ENCODE data around the gene NBAS.

The NBAS gene

GRCh38 chr2:15511686-15512085, 49.4 kb downstream of the NBAS start:
- Histone ChIP-seq H3F3A (ENCODE audit: insufficient read depth) (no peaks in the 10 kb centered on the region), H3K9ac (ENCODE audit: low read length) (no peak overlapping the region), H4K20me1 (ENCODE audit: low read depth, low read length) (no peaks in the 10 kb centered on the region), H3K27ac (ENCODE audit: low read depth, low read length) (no peak overlapping the region), H3K9me2 (replicated peaks; ENCODE audit: insufficient read depth, low read length) (no peaks in the 10 kb centered on the region), H3K4me2 (ENCODE audit: low read depth, low read length, poor library complexity, severe bottlenecking) (no peak overlapping the region), H2AFZ (ENCODE audit: low read depth, low read length, severe bottlenecking) (no peak overlapping the region), H3K36me3 (ENCODE audit: low read length) (no peaks in the 10 kb centered on the region), H3K4me3 (ENCODE audit: insufficient read depth, low read length, poor library complexity, severe bottlenecking) (no peak overlapping the region), H3K9me3 (ENCODE audit: insufficient read depth, low read length) (no peaks in the 10 kb centered on the region), H3K27me3 (ENCODE audit: low read length) (no peaks in the 10 kb centered on the region), H3K79me2 (ENCODE audit: insufficient read depth, low read length) (no peaks in the 10 kb centered on the region)
- TF ChIP-seq CTCF (IDR thresholded peaks at IDR 0.05; ENCODE audit: insufficient read depth, low read length, poor library complexity, severe bottlenecking), result no peak
- TF ChIP-seq EZH2phosphoT487 (conservative IDR thresholded peaks at IDR 0.05; ENCODE audit: low read length), result no peak

- H3F3A ChIP-seq (ENCODE audit: insufficient read depth), result no peaks in the 10 kb centered on the region
- H3K4me2 ChIP-seq (ENCODE audit: low read depth, low read length, poor library complexity, severe bottlenecking), result no peak overlapping the region
- H3K27ac ChIP-seq (ENCODE audit: low read depth, low read length), result no peak overlapping the region
- no peak overlapping the region for H3K4me3 ChIP-seq (ENCODE audit: insufficient read depth, low read length, poor library complexity, severe bottlenecking)
- H3K9me2 ChIP-seq (replicated peaks; ENCODE audit: insufficient read depth, low read length), result no peaks in the 10 kb centered on the region
- H3K9ac ChIP-seq (ENCODE audit: low read length), result no peak overlapping the region
- TF ChIP-seq EZH2phosphoT487 (conservative IDR thresholded peaks at IDR 0.05; ENCODE audit: low read length) (no peak), CTCF (IDR thresholded peaks at IDR 0.05; ENCODE audit: insufficient read depth, low read length, poor library complexity, severe bottlenecking) (no peak)
- H3K79me2 ChIP-seq (ENCODE audit: insufficient read depth, low read length), result no peaks in the 10 kb centered on the region
- H3K9me3 ChIP-seq (ENCODE audit: insufficient read depth, low read length), result no peaks in the 10 kb centered on the region
- no peaks in the 10 kb centered on the region for H4K20me1 ChIP-seq (ENCODE audit: low read depth, low read length)
- no peaks in the 10 kb centered on the region for H3K27me3 ChIP-seq (ENCODE audit: low read length)
- H2AFZ ChIP-seq (ENCODE audit: low read depth, low read length, severe bottlenecking), result no peak overlapping the region
- H3K36me3 ChIP-seq (ENCODE audit: low read length), result no peaks in the 10 kb centered on the region
These were observed 50.6 kb downstream of the NBAS start for GRCh38 chr2:15510552-15510951.

- no peaks in the 10 kb centered on the region for H3F3A ChIP-seq (ENCODE audit: insufficient read depth)
- H3K79me2 ChIP-seq (ENCODE audit: insufficient read depth, low read length), result no peaks in the 10 kb centered on the region
- H3K4me2 ChIP-seq (ENCODE audit: low read depth, low read length, poor library complexity, severe bottlenecking), result no peak overlapping the region
- no peaks in the 10 kb centered on the region for H4K20me1 ChIP-seq (ENCODE audit: low read depth, low read length)
- no peak overlapping the region for H3K4me3 ChIP-seq (ENCODE audit: insufficient read depth, low read length, poor library complexity, severe bottlenecking)
- H2AFZ ChIP-seq (ENCODE audit: low read depth, low read length, severe bottlenecking), result no peak overlapping the region
- no peaks in the 10 kb centered on the region for H3K27me3 ChIP-seq (ENCODE audit: low read length)
- no peak for TF ChIP-seq CTCF (IDR thresholded peaks at IDR 0.05; ENCODE audit: insufficient read depth, low read length, poor library complexity, severe bottlenecking)
- no peak for TF ChIP-seq EZH2phosphoT487 (conservative IDR thresholded peaks at IDR 0.05; ENCODE audit: low read length)
- no peaks in the 10 kb centered on the region for H3K9me2 ChIP-seq (replicated peaks; ENCODE audit: insufficient read depth, low read length)
- no peak overlapping the region for H3K9ac ChIP-seq (ENCODE audit: low read length)
- no peaks in the 10 kb centered on the region for H3K36me3 ChIP-seq (ENCODE audit: low read length)
- H3K27ac ChIP-seq (ENCODE audit: low read depth, low read length), result no peak overlapping the region
- H3K9me3 ChIP-seq (ENCODE audit: insufficient read depth, low read length), result no peaks in the 10 kb centered on the region
These were observed 51.0 kb downstream of the NBAS start for GRCh38 chr2:15510131-15510530.

All from SU-DHL-6 (cell line).